RWPE2 (cell line): Measurements from ENCODE around the gene GTF2H4.
A peak's percentile ranks its signal among the peaks of the same experiment; 100 is the strongest.

Source experiments
- ATAC-seq: fragments of 200-7000 bp; cut with Tn5 transposase; 3 replicates; pipeline ENCODE4 v1.9.1; 2021; ENCODE audit warnings: low read depth
- DNase-seq: peaks from one replicate; pipeline ENCODE4 v3.0.0-alpha.2; 2020; ENCODE audit warnings: low spot score
- H3K27ac ChIP-seq: fragments of 450-650 bp; 2 replicates; pipeline ENCODE4 v1.5.1; 2017; ENCODE audit warnings: mild to moderate bottlenecking; ENCODE audit not compliant: poor library complexity, severe bottlenecking
- H3K27me3 ChIP-seq: fragments of 250-450 bp; sonication (Bioruptor Pico); 2 replicates; pipeline ENCODE4 v1.5.1; 2021; ENCODE audit warnings: mild to moderate bottlenecking, moderate library complexity; ENCODE audit not compliant: insufficient read depth, poor library complexity, severe bottlenecking
- H3K36me3 ChIP-seq: fragments of 250-450 bp; sonication (Bioruptor Pico); 2 replicates; pipeline ENCODE4 v1.5.1; 2020; ENCODE audit warnings: low read depth, mild to moderate bottlenecking, moderate library complexity
- H3K4me1 ChIP-seq: fragments of 250-450 bp; sonication (Bioruptor Pico); 2 replicates; pipeline ENCODE4 v1.5.1; 2021; ENCODE audit warnings: mild to moderate bottlenecking, moderate library complexity; ENCODE audit not compliant: insufficient read depth, poor library complexity, severe bottlenecking
- H3K4me3 ChIP-seq: fragments of 250-450 bp; sonication (Bioruptor Pico); 2 replicates; pipeline ENCODE4 v1.5.1; 2021; ENCODE audit warnings: mild to moderate bottlenecking, moderate library complexity; ENCODE audit not compliant: severe bottlenecking
- H3K9me3 ChIP-seq: fragments of 250-450 bp; sonication (Bioruptor Pico); 2 replicates; pipeline ENCODE4 v1.5.1; 2021; ENCODE audit warnings: mild to moderate bottlenecking, moderate library complexity; ENCODE audit not compliant: severe bottlenecking
- TF ChIP-seq, protein P1 (sequence below): fragments of 450-650 bp; IDR thresholded peaks from one replicate; pipeline ENCODE4 v1.5.1; 2017; ENCODE audit warnings: mild to moderate bottlenecking, moderate library complexity; ENCODE audit not compliant: poor library complexity, severe bottlenecking

GTF2H4 gene

DNA sequence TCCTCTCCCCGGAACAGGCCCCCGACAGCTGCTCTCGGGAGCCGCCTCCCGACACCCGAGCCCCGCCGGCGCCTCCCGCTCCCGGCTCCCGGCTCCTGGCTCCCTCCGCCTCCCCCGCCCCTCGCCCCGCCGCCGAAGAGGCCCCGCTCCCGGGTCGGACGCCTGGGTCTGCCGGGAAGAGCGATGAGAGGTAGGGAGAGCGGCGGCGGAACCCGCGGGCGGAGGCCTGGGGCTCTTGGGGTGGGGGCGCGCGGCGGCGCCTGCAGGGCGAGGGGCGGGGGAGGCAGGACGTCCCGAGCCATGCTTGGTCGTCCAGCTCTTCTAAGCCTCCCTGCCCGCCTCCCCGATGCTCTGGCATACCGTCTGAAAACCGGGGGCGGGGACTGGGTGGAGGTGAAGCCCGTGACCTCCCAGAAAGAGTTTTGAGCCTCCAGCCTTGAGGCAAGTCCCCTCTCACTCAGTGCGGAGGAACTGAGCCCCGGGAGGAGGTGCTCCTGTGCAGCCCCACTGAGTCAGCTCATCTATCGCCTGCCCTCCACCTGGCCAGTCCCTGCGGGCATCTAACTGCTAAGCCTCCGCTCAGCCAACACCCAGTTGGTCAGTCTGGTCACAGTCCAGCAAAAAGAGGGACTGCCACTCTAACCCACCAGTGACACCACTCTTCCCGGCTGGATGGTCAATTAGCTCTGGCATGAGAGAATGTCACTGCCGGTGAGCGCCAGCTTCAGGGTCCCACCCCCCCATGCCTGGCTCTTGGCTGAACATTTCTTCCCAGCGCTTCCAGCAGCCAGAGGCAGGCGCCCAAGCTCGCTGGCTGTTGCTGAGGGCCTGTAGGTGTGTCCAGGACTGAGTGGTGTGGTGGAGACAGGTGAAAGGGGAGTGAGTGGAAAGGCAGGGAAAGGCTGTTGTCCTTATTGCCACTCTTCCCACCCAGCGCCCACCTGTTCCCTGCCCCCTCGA lies 23.2 kb upstream of the GTF2H4 start:
- no peaks in the 10 kb centered on the region for H3K27me3 ChIP-seq
- H3K9me3 ChIP-seq: no peaks in the 10 kb centered on the region
- TF ChIP-seq, protein P1, sequence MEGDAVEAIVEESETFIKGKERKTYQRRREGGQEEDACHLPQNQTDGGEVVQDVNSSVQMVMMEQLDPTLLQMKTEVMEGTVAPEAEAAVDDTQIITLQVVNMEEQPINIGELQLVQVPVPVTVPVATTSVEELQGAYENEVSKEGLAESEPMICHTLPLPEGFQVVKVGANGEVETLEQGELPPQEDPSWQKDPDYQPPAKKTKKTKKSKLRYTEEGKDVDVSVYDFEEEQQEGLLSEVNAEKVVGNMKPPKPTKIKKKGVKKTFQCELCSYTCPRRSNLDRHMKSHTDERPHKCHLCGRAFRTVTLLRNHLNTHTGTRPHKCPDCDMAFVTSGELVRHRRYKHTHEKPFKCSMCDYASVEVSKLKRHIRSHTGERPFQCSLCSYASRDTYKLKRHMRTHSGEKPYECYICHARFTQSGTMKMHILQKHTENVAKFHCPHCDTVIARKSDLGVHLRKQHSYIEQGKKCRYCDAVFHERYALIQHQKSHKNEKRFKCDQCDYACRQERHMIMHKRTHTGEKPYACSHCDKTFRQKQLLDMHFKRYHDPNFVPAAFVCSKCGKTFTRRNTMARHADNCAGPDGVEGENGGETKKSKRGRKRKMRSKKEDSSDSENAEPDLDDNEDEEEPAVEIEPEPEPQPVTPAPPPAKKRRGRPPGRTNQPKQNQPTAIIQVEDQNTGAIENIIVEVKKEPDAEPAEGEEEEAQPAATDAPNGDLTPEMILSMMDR: no peak
- no peak for DNase-seq
- ATAC-seq: peak; percentile 3; the same call in 2 of the 3 replicates
- H3K4me1 ChIP-seq: peaks cover 37% of the 10 kb centered on the region
- peak overlapping the region; percentile 46 for H3K4me3 ChIP-seq
- peak overlapping the region; percentile 95 for H3K27ac ChIP-seq
- H3K36me3 ChIP-seq: peaks cover 32% of the 10 kb centered on the region

DNA sequence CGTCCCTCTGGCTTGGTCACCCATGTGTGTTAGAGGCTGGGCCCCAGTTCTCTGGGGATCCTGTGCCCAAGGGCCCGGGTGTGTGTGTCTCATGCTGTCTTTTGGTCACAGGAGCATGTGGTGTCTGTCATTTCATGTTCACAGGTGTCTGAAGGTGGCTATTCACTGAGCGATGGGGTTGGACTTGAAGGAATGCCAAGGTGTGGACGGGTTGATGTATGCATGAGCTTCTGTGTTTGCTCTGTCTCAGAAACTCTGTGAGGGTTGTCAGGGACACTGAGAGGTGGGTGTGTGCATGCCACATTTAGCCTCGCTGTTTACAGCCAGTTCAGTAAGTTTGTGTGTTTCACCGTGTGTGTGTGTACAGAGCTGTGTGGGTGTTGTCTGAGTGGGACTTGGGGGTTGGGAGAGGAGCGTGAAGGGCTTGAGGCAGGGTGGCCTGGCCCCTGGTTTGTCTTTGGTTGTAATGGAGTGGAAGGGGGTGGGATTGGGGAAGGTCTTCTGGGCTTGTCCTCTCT lies 22.5 kb upstream of the GTF2H4 start:
- H3K36me3 ChIP-seq: peaks cover 40% of the 10 kb centered on the region
- no peaks in the 10 kb centered on the region for H3K27me3 ChIP-seq
- H3K27ac ChIP-seq: peak overlapping the region; percentile 95
- TF ChIP-seq, protein P1: no peak
- H3K9me3 ChIP-seq: no peaks in the 10 kb centered on the region
- peak; percentile 18 for ATAC-seq
- DNase-seq: no peak
- H3K4me3 ChIP-seq: peak overlapping the region; percentile 46
- peaks cover 44% of the 10 kb centered on the region for H3K4me1 ChIP-seq

DNA sequence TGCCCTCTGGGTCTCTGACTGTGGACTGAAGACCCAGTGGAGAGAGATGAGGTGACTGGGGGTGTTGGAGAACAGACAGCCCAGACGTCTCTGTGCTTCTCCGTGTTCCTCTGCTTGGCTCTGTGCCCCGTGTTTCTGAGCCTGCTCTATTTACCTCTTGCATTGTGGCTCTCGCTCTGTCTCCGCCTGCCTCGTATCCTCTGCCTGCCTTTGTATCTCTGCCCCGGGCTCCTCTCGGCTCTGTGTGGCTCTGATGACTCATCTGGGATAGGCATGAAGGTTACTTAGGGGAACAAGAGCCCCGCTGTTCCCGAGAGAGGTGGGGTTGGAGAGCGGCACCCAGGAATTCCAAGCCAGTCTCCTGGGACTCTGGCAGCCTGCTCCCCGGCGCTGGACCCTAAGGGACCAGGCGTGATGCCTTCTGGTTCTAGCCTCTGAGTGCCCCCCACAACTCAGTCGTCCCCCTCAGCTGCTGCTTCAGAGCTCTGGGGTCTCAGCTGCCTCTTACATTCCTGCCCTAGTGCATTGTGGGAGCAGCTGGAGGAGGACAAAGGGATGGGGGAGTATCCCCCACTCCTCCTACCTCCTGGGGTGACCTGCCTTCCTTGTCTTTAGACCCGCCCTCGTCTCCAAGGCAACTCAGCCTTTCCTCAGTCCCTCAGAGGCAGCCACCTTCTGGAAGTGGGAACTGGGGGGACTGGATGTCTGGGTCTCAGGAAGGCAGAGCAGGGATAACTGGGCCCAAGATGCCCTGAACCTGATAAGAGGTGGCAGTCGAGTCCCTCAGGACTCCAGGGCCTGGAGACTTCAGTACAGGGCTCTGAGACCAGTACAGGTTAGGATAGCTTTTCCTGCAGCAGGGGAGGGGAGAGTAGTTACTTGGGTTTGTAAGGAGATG lies 21.8 kb upstream of the GTF2H4 start:
- Histone ChIP-seq H3K27ac (peak overlapping the region; percentile 95), H3K27me3 (no peaks in the 10 kb centered on the region), H3K4me3 (peak overlapping the region; percentile 46), H3K36me3 (peaks cover 47% of the 10 kb centered on the region), H3K9me3 (no peaks in the 10 kb centered on the region), H3K4me1 (peaks cover 45% of the 10 kb centered on the region)
- TF ChIP-seq, protein P1: no peak
- DNase-seq (peak; percentile 97), ATAC-seq (peak; percentile 74)

DNA sequence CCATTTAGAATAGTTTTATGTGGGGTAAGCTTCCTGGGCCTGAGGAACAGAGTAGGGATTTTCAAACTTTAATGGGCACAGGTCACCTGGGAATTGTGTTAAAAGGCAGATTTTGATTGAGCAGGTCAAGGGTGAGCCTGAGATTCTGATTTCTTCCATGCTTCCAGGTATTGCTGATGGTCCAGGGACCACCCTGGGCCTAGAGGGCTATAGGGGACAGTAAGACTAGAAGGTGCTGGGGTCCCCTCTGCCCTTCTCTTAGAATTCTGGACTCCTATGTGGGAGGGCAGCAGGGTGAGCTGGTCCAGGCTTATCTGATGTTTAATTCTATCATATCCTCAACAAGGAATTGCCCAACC lies 21.1 kb upstream of the GTF2H4 start:
- Histone ChIP-seq H3K27ac (peak overlapping the region; percentile 95), H3K4me1 (peaks cover 41% of the 10 kb centered on the region), H3K27me3 (no peaks in the 10 kb centered on the region), H3K4me3 (no peak overlapping the region), H3K9me3 (no peaks in the 10 kb centered on the region), H3K36me3 (peaks cover 53% of the 10 kb centered on the region)
- ATAC-seq (no peak), DNase-seq (no peak)
- TF ChIP-seq, protein P1: no peak
